Lower leg skin (tissue), 4 donors: ENCODE results near the gene CTXND1. TPM values are rescaled to one million over a fixed set of nuclear protein-coding genes. Genes with fewer than 3 reads are reported as not detected.

Experiments used
- DNase-seq, 2 donors: peaks; one replicate each; pipeline ENCODE4 v3.0.0-alpha.2; 2019; ENCODE audit warnings: low spot score in 2 of 2
- H3K4me3 ChIP-seq: fragments of 200-600 bp; sonication (generic); 2 replicates; pipeline ENCODE4 v1.5.1; 2017; ENCODE audit warnings: mild to moderate bottlenecking, low read depth; ENCODE audit not compliant: poor library complexity, severe bottlenecking
- CTCF ChIP-seq, 3 donors: fragments of 450-650 bp; IDR thresholded peaks; one replicate each; pipeline ENCODE4 v1.5.1; 2016; ENCODE audit warnings: antibody characterized with exemption in 3 of 3, mild to moderate bottlenecking in 3 of 3, moderate library complexity in 2 of 3
- POLR2A ChIP-seq, 2 donors: fragments of 450-650 bp; IDR thresholded peaks; one replicate each; pipeline ENCODE4 v1.6.1; 2016 to 2017; ENCODE audit warnings: antibody characterized with exemption in 2 of 2, mild to moderate bottlenecking in 1 of 2, moderate library complexity in 1 of 2
- WGBS, 2 donors: methylation state at CpG; one replicate each; pipeline ENCODE4 v1.1.5; 2018; 5-methylcytosine and 5-hydroxymethylcytosine counted together
- intact Hi-C: fragments of 100-400 bp; cut with DNase I; formaldehyde crosslinking; loops from one replicate; pipeline ENCODE4 v1.15.0; 2023; ENCODE audit warnings: low total_unique reads
- total RNA-seq, 4 donors: library from RNA; depleted of rRNA; stranded (reverse); fragments of >200 nt; gene quantifications; one replicate each; pipeline ENCODE4 v1.1.0, GENCODE V29; 2016

CTXND1 gene
- total RNA-seq, 4 donors from 2014 or later, result 0.04 to 0.56 (median 0.34) TPM

- WGBS, 2 donors, result 62 to 69% methylated on average over 3 of the region's 3 CpGs
- DNase-seq, result peak in 1 of 2 donors; percentile 72
- no peak overlapping the region for H3K4me3 ChIP-seq
- intact Hi-C loops, result no loop called here
- TF ChIP-seq CTCF (IDR thresholded peaks at IDR 0.05) (no peak), POLR2A (IDR thresholded peaks at IDR 0.05) (no peak)
These were observed 9.2 kb downstream of the CTXND1 start for GRCh38 chr15:80242802-80243201.

GRCh38 chr15:80242132-80242769, 9.8 kb downstream of the CTXND1 start:
- no peak for TF ChIP-seq POLR2A (IDR thresholded peaks at IDR 0.05)
- no peak for TF ChIP-seq CTCF (IDR thresholded peaks at IDR 0.05)
- peak in 1 of 2 donors; percentile 67 for DNase-seq
- 42 to 43% methylated on average over 11 of the region's 11 CpGs for WGBS, 2 donors
- no peak overlapping the region for H3K4me3 ChIP-seq
- intact Hi-C loops, result no loop called here

- 21 to 31% methylated on average over 4 to 5 of the region's 5 CpGs for WGBS, 2 donors
- no peak overlapping the region for H3K4me3 ChIP-seq
- TF ChIP-seq POLR2A (IDR thresholded peaks at IDR 0.05) (no peak), CTCF (IDR thresholded peaks at IDR 0.05) (no peak)
- peak in 1 of 2 donors; percentile 48 for DNase-seq
- intact Hi-C loops, result no loop called here
These were observed 10.5 kb downstream of the CTXND1 start for GRCh38 chr15:80241508-80241907.

- peak in 1 of 2 donors; percentile 17 for DNase-seq
- no peak overlapping the region for H3K4me3 ChIP-seq
- TF ChIP-seq POLR2A (IDR thresholded peaks at IDR 0.05) (no peak), CTCF (IDR thresholded peaks at IDR 0.05) (no peak)
- 79 to 83% methylated on average over 4 of the region's 4 CpGs for WGBS, 2 donors
- intact Hi-C loops, result no loop called here
These were observed 11.7 kb downstream of the CTXND1 start for GRCh38 chr15:80240276-80240675.

- WGBS, 2 donors, result 64 to 65% methylated on average over 4 of the region's 4 CpGs
- no peak for TF ChIP-seq CTCF (IDR thresholded peaks at IDR 0.05)
- TF ChIP-seq POLR2A (IDR thresholded peaks at IDR 0.05), result no peak
- DNase-seq, result peak in 1 of 2 donors; percentile 80
- no peak overlapping the region for H3K4me3 ChIP-seq
- intact Hi-C loops, result no loop called here
These were observed 17.1 kb downstream of the CTXND1 start for GRCh38 chr15:80234883-80235282.

GRCh38 chr15:80233581-80233980, 18.4 kb downstream of the CTXND1 start:
- WGBS, 2 donors, result 26 to 39% methylated on average over 9 of the region's 9 CpGs
- peak in 1 of 2 donors; percentile 58 for DNase-seq

More at GRCh38 chr15:80233581-80233980, 18.4 kb downstream of the CTXND1 start:
- TF ChIP-seq CTCF (IDR thresholded peaks at IDR 0.05) (no peak), POLR2A (IDR thresholded peaks at IDR 0.05) (no peak)
- intact Hi-C loops, result no loop called here
- no peak overlapping the region for H3K4me3 ChIP-seq
